Muscle of leg (tissue), 16 donors: ENCODE results near the gene RNASEL. TPM values are rescaled to one million over a fixed set of nuclear protein-coding genes. Genes with fewer than 3 reads are reported as not detected.
"Not testable (repeated sequence)": the region's sequence is repeated elsewhere in the genome, so short reads cannot be mapped to it uniquely, and the experiment has no call there.

ENCODE experiments used
- DNase-seq: peaks from one replicate; pipeline ENCODE4 v3.0.0; 2013
- H3K27ac ChIP-seq: one replicate; pipeline ENCODE4 v1.5.1; 2013; ENCODE audit warnings: mild to moderate bottlenecking, low read length, control low read depth
- H3K27me3 ChIP-seq: one replicate; pipeline ENCODE4 v1.6.1; 2013; ENCODE audit warnings: low read length; ENCODE audit not compliant: control insufficient read depth, insufficient read depth
- H3K36me3 ChIP-seq: one replicate; pipeline ENCODE4 v1.6.1; 2013; ENCODE audit warnings: low read length; ENCODE audit not compliant: control insufficient read depth, insufficient read depth
- H3K4me1 ChIP-seq: one replicate; pipeline ENCODE4 v1.6.1; 2013; ENCODE audit warnings: low read length; ENCODE audit not compliant: control insufficient read depth, insufficient read depth
- H3K4me3 ChIP-seq: one replicate; pipeline ENCODE4 v1.5.1; 2013; ENCODE audit warnings: low read length, control low read depth
- H3K9me3 ChIP-seq: replicated peaks from 2 replicates; pipeline ENCODE4 v1.6.1; 2013; ENCODE audit warnings: low read depth, low read length; ENCODE audit not compliant: control insufficient read depth
- WGBS: methylation state at CpG from one replicate; pipeline ENCODE4 v1.1.5; 2013; ENCODE audit warnings: missing lambda C conversion rate; ENCODE audit not compliant: insufficient coverage; 5-methylcytosine and 5-hydroxymethylcytosine counted together
- long read RNA-seq, 11 donors: transcript quantifications; one replicate each; lab custom pipeline, GENCODE V29; 2026
- polyA plus RNA-seq, 8 donors: library from polyadenylated mRNA; unstranded; fragments of 120-200 nt; gene quantifications; one replicate each; pipeline versions ENCODE4 v1.2.1 to v1.2.3, GENCODE V29; 2013; ENCODE audit warnings: inconsistent platforms in 1 of 8, low replicate concordance in 1 of 8; ENCODE audit not compliant: insufficient read length in 8 of 8, insufficient read depth in 1 of 8
- total RNA-seq: library from RNA; stranded (reverse); fragments of 120-200 nt; gene quantifications from one replicate; pipeline ENCODE4 v1.2.4, GENCODE V29; 2013

The RNASEL gene
- 6.7 TPM for total RNA-seq
- polyA plus RNA-seq = 1 to 10 TPM; 2.6 to 6.3 (median 3.7) TPM
- long read RNA-seq, donor 1, full-length matches to known transcripts = 1 of 1 reads
- long read RNA-seq, donor 1, partial matches to known transcripts = 0 of 1 reads
- long read RNA-seq, donor 1, other reads (novel, unspliced or antisense) = 0 of 1 reads
- long read RNA-seq, donor 2 = 0 reads
- long read RNA-seq, donor 3 = 0 reads
- long read RNA-seq, donor 4 = 0 reads
- long read RNA-seq, donor 5 = 0 reads
- long read RNA-seq, donor 6, full-length matches to known transcripts = 3 of 3 reads
- long read RNA-seq, donor 6, partial matches to known transcripts = 0 of 3 reads
- long read RNA-seq, donor 6, other reads (novel, unspliced or antisense) = 0 of 3 reads
- long read RNA-seq, donor 7, full-length matches to known transcripts = 4 of 4 reads
- long read RNA-seq, donor 7, partial matches to known transcripts = 0 of 4 reads
- long read RNA-seq, donor 7, other reads (novel, unspliced or antisense) = 0 of 4 reads
- long read RNA-seq, donor 8, full-length matches to known transcripts = 1 of 1 reads
- long read RNA-seq, donor 8, partial matches to known transcripts = 0 of 1 reads
- long read RNA-seq, donor 8, other reads (novel, unspliced or antisense) = 0 of 1 reads
- long read RNA-seq, donor 9 = 0 reads
- long read RNA-seq, donor 10, full-length matches to known transcripts = 1 of 1 reads
- long read RNA-seq, donor 10, partial matches to known transcripts = 0 of 1 reads
- long read RNA-seq, donor 10, other reads (novel, unspliced or antisense) = 0 of 1 reads
- long read RNA-seq, donor 11 = 0 reads

GRCh38 chr1:182588500-182589396, at the start of gene RNASEL:
Gene RNASEL (minus strand): TSS chr1:182589256. CDS start chr1:182586806, 2,450 bp downstream.
- H3K27ac ChIP-seq = peak within 1 kb of the TSS; percentile 93
- no peaks in the 10 kb centered on the region for H3K27me3 ChIP-seq
- H3K4me1 ChIP-seq = no peaks in the 10 kb centered on the region
- H3K9me3 ChIP-seq = peaks cover 3% of the 10 kb centered on the region
- DNase-seq = peak; percentile 92
- H3K36me3 ChIP-seq = no peaks in the 10 kb centered on the region
- H3K4me3 ChIP-seq = peak within 1 kb of the TSS; percentile 64
- 13% methylated on average over 8 of the region's 20 CpGs for WGBS

DNA sequence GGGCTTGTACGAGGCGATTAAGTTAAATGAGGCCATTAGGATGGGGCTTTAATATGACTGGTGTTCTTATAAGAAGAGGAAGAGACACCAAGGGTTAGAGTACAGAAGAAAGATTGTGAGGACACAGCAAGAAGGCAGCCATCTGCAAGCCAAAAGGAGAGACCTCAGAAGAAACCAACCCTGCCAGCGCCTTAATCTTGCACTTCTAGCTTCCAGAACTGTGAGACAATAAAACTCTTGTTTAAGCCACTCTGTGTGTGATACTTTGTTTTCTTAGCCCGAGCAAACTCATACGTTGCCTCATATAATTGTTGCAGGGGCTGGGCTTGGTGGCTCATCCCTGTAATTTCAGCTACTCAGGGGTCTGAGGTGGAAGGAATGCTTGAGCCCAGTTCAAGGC, 48.7 kb upstream of the RNASEL start:
- WGBS = 90% methylated on average over 4 of the region's 5 CpGs
- no peak overlapping the region for H3K4me3 ChIP-seq
- no peaks in the 10 kb centered on the region for H3K9me3 ChIP-seq
- no peak overlapping the region for H3K27ac ChIP-seq
- H3K4me1 ChIP-seq = peaks cover 27% of the 10 kb centered on the region
- no peaks in the 10 kb centered on the region for H3K36me3 ChIP-seq
- DNase-seq = no peak
- H3K27me3 ChIP-seq = no peaks in the 10 kb centered on the region

GRCh38 chr1:182635871-182636270, 46.8 kb upstream of the RNASEL start:
- H3K9me3 ChIP-seq = no peaks in the 10 kb centered on the region
- H3K36me3 ChIP-seq = no peaks in the 10 kb centered on the region
- peaks cover 27% of the 10 kb centered on the region for H3K4me1 ChIP-seq
- H3K4me3 ChIP-seq = no peak overlapping the region
- no CpG with 5 or more reads among the region's 2 CpGs for WGBS
- no peaks in the 10 kb centered on the region for H3K27me3 ChIP-seq
- H3K27ac ChIP-seq = no peak overlapping the region
- DNase-seq = no peak

GRCh38 chr1:182634306-182635072, 45.4 kb upstream of the RNASEL start:
- peak overlapping the region; percentile 14 for H3K27ac ChIP-seq
- DNase-seq = peak; percentile 75
- no peaks in the 10 kb centered on the region for H3K27me3 ChIP-seq
- no peaks in the 10 kb centered on the region for H3K9me3 ChIP-seq
- H3K4me1 ChIP-seq = peaks cover 22% of the 10 kb centered on the region
- no peaks in the 10 kb centered on the region for H3K36me3 ChIP-seq
- H3K4me3 ChIP-seq = no peak overlapping the region
- WGBS = 58% methylated on average over 7 of the region's 9 CpGs

GRCh38 chr1:182633657-182634281, 44.7 kb upstream of the RNASEL start:
- no peaks in the 10 kb centered on the region for H3K27me3 ChIP-seq
- no peak overlapping the region for H3K4me3 ChIP-seq
- DNase-seq = no peak
- H3K9me3 ChIP-seq = no peaks in the 10 kb centered on the region
- peak overlapping the region; percentile 14 for H3K27ac ChIP-seq
- H3K4me1 ChIP-seq = peaks cover 25% of the 10 kb centered on the region
- WGBS = 56% methylated on average over 8 of the region's 11 CpGs
- H3K36me3 ChIP-seq = no peaks in the 10 kb centered on the region

DNA sequence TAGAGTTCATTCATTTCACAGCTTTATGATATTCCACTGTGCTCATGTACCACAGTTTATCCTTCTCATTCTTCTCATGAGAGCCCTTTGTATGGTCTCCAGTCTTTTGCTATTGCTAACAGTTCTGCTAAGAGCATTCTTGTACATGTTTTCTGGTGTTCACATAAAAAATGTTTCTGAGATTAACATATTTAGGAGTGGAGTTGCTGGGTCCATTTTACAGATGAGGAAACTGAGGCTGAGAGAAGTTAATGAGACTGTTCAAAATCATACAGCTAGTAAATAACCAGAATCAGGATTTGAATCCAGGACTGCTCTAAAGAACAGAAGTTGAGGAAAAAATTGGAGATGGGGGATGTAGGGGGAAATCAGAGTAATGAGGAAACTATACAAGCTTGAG, 44.0 kb upstream of the RNASEL start:
- DNase-seq = no peak
- Histone ChIP-seq H3K4me1 (peaks cover 27% of the 10 kb centered on the region), H3K4me3 (no peak overlapping the region), H3K36me3 (no peaks in the 10 kb centered on the region), H3K9me3 (no peaks in the 10 kb centered on the region), H3K27ac (no peak overlapping the region), H3K27me3 (no peaks in the 10 kb centered on the region)

DNA sequence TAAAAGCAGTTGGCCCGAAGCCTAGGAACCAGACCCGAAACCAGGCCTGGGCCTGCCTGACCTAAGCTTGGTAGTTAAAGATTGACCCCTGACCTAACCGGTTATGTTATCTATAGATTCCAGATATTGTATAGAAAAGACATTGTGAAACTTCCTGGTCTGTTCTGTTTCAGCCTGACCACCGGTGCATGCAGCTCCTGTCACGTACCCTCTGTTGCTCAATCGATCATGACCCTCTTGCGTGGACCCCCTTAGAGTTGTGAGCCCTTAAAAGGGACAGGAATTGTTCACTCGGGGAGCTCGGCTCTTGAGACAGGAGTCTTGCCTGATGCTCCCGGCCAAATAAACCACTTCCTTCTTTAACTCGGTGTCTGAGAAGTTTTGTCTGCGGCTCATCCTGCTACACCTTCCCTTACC, 43.4 kb upstream of the RNASEL start:
- peaks cover 27% of the 10 kb centered on the region for H3K4me1 ChIP-seq
- 44% methylated on average over 5 of the region's 12 CpGs for WGBS
- not testable (repeated sequence) for H3K4me3 ChIP-seq, DNase-seq, H3K36me3 ChIP-seq, H3K9me3 ChIP-seq, H3K27ac ChIP-seq, H3K27me3 ChIP-seq

DNA sequence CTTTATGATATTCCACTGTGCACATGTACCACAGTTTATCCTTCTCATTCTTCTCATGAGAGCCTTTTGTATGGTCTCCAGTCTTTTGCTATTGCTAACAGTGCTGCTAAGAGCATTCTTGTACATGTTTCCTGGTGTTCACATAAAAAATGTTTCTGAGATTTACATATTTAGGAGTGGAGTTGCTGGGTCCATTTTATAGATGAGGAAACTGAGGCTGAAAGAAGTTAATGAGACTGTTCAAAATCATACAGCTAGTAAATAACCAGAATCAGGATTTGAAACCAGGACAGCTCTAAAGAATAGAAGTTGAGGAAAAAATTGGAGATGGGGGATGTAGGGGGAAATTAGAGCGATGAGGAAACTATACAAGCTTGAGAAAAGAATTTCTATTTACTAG, 42.9 kb upstream of the RNASEL start:
- Histone ChIP-seq H3K4me3 (no peak overlapping the region), H3K9me3 (no peaks in the 10 kb centered on the region), H3K27ac (no peak overlapping the region), H3K36me3 (no peaks in the 10 kb centered on the region), H3K27me3 (no peaks in the 10 kb centered on the region), H3K4me1 (peaks cover 27% of the 10 kb centered on the region)
- DNase-seq = no peak
- WGBS = no CpG with 5 or more reads among the region's 1 CpG

- no peak for DNase-seq
- H3K36me3 ChIP-seq = no peaks in the 10 kb centered on the region
- H3K4me1 ChIP-seq = peaks cover 27% of the 10 kb centered on the region
- H3K27me3 ChIP-seq = no peaks in the 10 kb centered on the region
- no peak overlapping the region for H3K27ac ChIP-seq
- H3K4me3 ChIP-seq = no peak overlapping the region
- H3K9me3 ChIP-seq = no peaks in the 10 kb centered on the region
These were observed 42.1 kb upstream of the RNASEL start for GRCh38 chr1:182631053-182631677.
